ENCODE measurements around the gene MMAB.

MMAB gene

DNA sequence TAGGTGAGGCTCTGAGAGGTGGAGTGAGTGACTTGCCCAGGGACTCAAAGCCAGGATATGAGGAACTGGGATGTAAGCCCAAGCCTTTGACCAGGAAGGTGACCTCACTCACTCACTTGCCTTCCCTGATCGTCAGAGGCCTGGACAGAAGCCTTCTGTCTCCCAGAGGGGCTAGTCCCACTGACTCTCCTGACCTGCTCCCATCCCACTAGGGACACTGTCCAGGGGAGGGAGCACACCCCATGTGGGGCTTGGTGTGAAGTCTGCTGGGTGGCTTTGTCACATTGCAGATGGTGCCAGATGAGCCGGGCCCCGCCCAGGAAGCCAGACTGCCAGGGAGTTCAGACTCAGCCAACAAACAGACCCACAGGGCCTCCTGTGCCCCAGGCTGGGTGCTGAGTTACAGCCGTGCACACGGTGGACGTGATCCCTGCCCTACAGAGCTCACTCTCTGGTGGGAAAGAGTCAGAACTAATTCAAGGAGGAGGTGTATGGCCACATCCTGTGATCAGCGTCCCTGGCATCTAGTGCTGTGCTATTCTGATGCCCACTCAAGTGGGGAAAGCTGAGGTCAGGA lies 28.3 kb downstream of the MMAB start:
- H3K27ac ChIP-seq (ENCODE audit: low read depth, low read length): no peak overlapping the region
- H3K4me1 ChIP-seq (ENCODE audit: insufficient read depth, low read length): no peaks in the 10 kb centered on the region
- H3K36me3 ChIP-seq (ENCODE audit: insufficient read depth, low read length): no peaks in the 10 kb centered on the region

DNA sequence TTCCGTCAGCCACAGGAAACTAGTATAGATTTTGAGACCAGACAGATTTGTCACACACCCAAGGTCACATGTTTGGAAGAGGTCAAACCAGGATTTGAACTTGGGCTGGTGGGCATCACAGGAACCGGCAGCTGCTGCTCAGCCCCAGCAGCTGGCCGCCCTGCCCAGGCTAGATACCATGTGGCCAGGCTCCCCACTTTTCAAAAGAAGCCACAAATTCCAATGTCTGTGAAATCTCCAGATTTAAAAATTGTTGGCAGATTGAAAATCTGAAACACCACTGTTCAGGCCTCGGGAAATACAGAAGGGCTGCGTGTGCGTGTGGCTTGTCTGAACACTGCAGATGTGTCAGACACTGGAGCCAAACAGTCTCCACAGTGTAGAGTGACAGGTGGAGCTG lies 30.4 kb downstream of the MMAB start:
- peaks cover 0 to 3% of the 10 kb centered on the region in 2 donors for H3K27me3 ChIP-seq (ENCODE audit: control insufficient read depth in 1 of 2, insufficient read depth in 2 of 2, low read length in 2 of 2)
- H3K36me3 ChIP-seq (ENCODE audit: insufficient read depth, low read length): peaks cover 4% of the 10 kb centered on the region
- no peak overlapping the region for H3K9ac ChIP-seq (ENCODE audit: low read length)
- H3K27ac ChIP-seq (ENCODE audit: low read depth, low read length): no peak overlapping the region
- no peak overlapping the region for H3K4me3 ChIP-seq (ENCODE audit: low read depth in 1 of 2, low read length in 2 of 2)
- no peaks in the 10 kb centered on the region for H3K4me1 ChIP-seq (ENCODE audit: insufficient read depth, low read length)
- no peaks in the 10 kb centered on the region for H3K9me3 ChIP-seq (ENCODE audit: low read length)

More for the DNA sequence above, 28.3 kb downstream of the MMAB start:
- Histone ChIP-seq H3K9ac (ENCODE audit: low read length) (no peak overlapping the region), H3K4me3 (ENCODE audit: low read depth in 1 of 2, low read length in 2 of 2) (no peak overlapping the region), H3K9me3 (ENCODE audit: low read length) (no peaks in the 10 kb centered on the region), H3K27me3 (ENCODE audit: control insufficient read depth in 1 of 2, insufficient read depth in 2 of 2, low read length in 2 of 2) (peaks cover 18 to 20% of the 10 kb centered on the region in 2 donors)

DNA sequence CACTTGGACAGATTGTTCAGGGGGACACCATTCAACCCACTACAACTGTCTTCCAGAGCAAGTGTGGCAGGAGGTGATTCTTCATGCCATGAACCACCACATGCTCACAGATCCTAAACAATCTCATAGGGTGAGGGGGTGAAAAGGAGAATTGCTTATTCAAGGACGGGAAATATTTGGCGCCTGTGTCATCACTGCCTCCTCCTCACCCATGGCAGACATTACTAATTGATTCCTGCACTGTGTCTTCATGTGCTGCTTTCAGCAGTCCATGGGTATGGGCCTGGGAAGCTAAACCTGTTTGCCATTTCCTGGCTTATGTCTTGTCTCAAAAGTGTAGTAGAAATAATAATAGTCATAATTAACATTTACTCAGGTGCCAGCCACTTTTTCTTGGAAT lies 31.3 kb downstream of the MMAB start:
- Histone ChIP-seq H3K27ac (ENCODE audit: low read depth, low read length) (no peak overlapping the region), H3K36me3 (ENCODE audit: insufficient read depth, low read length) (peaks cover 4% of the 10 kb centered on the region), H3K4me1 (ENCODE audit: insufficient read depth, low read length) (no peaks in the 10 kb centered on the region), H3K9ac (ENCODE audit: low read length) (no peak overlapping the region), H3K4me3 (ENCODE audit: low read depth in 1 of 2, low read length in 2 of 2) (no peak overlapping the region), H3K9me3 (ENCODE audit: low read length) (no peaks in the 10 kb centered on the region), H3K27me3 (ENCODE audit: control insufficient read depth in 1 of 2, insufficient read depth in 2 of 2, low read length in 2 of 2) (no peaks in the 10 kb centered on the region)

DNA sequence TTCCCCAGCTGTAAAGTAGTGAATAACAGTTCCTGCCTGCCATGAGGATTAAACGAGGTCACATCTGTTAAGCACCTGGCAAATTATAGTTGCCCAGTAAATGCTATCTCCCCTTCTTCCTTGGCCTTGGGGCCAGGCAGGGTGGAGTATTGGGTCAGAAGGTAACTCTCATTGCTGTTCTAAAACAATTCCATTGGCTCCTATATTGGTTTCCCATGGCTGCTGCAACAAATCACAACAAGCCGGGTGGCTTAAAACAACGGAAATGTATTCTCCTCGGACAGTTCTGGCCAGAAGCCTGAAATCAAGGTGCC lies 31.9 kb downstream of the MMAB start:
- Histone ChIP-seq H3K27me3 (ENCODE audit: control insufficient read depth in 1 of 2, insufficient read depth in 2 of 2, low read length in 2 of 2) (no peaks in the 10 kb centered on the region), H3K9ac (ENCODE audit: low read length) (no peak overlapping the region), H3K36me3 (ENCODE audit: insufficient read depth, low read length) (peaks cover 4% of the 10 kb centered on the region), H3K9me3 (ENCODE audit: low read length) (no peaks in the 10 kb centered on the region), H3K4me3 (ENCODE audit: low read depth in 1 of 2, low read length in 2 of 2) (no peak overlapping the region), H3K27ac (ENCODE audit: low read depth, low read length) (no peak overlapping the region), H3K4me1 (ENCODE audit: insufficient read depth, low read length) (no peaks in the 10 kb centered on the region)

DNA sequence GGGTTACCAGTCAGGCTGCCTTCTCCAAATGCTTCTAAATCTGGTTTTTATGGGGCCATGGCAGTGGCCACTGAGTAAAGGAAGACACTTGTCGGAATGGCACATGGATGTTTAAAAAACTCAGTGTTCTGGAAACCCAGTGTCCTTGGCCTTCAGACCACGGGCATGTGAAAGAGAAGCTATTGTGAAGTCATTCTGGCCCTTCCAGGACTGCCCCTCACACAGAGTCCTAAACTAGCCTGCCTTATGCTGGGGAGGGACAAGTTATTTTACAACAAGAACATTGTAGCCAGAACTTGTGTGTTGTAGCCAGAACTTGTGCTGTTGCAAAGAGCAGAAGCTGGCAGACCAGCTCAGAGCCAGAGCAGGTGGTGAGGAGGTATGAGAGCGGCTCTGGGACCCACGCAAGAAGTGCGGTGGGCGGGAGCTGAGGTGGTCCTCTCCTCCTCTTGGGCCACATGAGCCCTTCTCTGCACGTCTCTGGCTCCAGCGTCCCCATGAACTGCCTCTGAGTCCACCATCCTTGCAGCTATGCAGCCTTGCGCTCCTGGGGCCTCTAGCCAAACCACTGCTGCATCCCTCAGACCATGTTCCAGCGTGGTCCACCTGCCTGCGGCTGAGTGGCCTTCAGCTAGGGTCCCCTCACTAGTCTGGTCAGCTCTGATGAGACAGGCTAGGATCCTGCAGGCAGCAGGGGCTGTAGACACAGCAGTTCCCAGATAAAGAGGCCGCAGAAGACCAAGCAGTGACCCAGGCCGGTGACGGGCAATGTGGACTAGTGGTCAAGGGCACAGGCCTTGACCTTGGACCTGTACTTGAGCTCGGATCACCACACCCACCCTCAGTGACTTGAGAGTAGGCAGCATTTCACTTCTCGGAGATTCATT lies 32.5 kb downstream of the MMAB start:
- no peak overlapping the region for H3K9ac ChIP-seq (ENCODE audit: low read length)
- H3K27me3 ChIP-seq (ENCODE audit: control insufficient read depth in 1 of 2, insufficient read depth in 2 of 2, low read length in 2 of 2): no peaks in the 10 kb centered on the region
- no peak overlapping the region for H3K4me3 ChIP-seq (ENCODE audit: low read depth in 1 of 2, low read length in 2 of 2)
- no peaks in the 10 kb centered on the region for H3K4me1 ChIP-seq (ENCODE audit: insufficient read depth, low read length)
- no peak overlapping the region for H3K27ac ChIP-seq (ENCODE audit: low read depth, low read length)
- H3K36me3 ChIP-seq (ENCODE audit: insufficient read depth, low read length): peaks cover 4% of the 10 kb centered on the region
- no peaks in the 10 kb centered on the region for H3K9me3 ChIP-seq (ENCODE audit: low read length)

DNA sequence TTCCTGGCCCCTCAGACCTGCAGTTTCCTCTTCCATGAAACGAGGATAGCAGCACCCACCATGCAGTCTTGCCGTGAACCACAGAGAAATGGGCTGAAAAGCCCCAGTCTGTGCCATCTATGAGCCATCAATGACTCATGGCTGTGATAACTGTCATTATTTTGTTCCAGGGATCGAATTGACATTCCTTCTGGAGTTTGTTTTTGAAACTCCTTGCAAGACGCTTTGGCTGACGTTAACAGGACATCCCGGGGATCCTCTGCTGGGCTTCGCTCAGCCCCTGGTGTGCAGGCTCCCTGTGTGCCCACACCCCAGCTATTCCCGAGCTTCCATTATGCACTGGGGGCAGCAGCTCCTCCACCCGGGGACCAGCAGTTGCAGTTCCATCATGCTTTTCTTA lies 33.8 kb downstream of the MMAB start:
- H3K27me3 ChIP-seq (ENCODE audit: control insufficient read depth in 1 of 2, insufficient read depth in 2 of 2, low read length in 2 of 2): no peaks in the 10 kb centered on the region
- no peaks in the 10 kb centered on the region for H3K4me1 ChIP-seq (ENCODE audit: insufficient read depth, low read length)
- H3K9ac ChIP-seq (ENCODE audit: low read length): no peak overlapping the region
- H3K9me3 ChIP-seq (ENCODE audit: low read length): no peaks in the 10 kb centered on the region
- H3K4me3 ChIP-seq (ENCODE audit: low read depth in 1 of 2, low read length in 2 of 2): no peak overlapping the region
- no peak overlapping the region for H3K27ac ChIP-seq (ENCODE audit: low read depth, low read length)
- H3K36me3 ChIP-seq (ENCODE audit: insufficient read depth, low read length): peaks cover 10% of the 10 kb centered on the region

DNA sequence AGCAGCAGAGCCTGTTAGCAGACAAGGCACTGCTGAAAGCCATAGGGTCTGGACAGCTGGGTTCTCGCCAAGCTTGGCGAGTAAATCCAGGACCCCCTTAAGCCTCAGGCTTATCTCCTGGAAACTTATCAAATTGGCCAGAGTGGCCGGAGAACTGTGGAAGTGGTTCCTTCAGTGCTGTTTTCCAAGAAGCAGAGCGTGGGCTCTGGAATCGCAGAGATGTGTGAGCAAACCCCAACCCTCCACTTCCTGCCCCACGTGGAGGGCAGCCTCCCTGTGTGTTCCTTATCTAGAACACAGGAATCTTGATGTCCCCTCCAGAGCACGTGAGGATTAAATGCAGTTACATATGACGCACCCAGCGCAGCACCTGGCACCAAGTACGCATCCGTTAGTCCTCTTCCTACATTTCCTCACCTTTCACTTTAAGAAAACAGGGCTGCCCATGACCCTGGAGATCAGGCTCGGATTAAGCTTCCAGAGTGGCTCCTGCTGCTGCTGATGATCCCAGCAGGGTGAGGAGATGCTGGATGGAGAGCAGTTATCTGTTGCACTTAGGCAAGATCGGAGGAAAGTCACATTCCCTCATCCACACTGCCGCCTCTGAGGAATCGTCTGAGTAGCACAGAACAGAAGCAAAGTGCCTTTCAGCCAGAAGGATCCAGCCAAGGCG lies 35.0 kb downstream of the MMAB start:
- peaks cover 21% of the 10 kb centered on the region for H3K36me3 ChIP-seq (ENCODE audit: insufficient read depth, low read length)
- no peak overlapping the region for H3K4me3 ChIP-seq (ENCODE audit: low read depth in 1 of 2, low read length in 2 of 2)
- no peaks in the 10 kb centered on the region for H3K9me3 ChIP-seq (ENCODE audit: low read length)
- no peaks in the 10 kb centered on the region for H3K4me1 ChIP-seq (ENCODE audit: insufficient read depth, low read length)
- no peaks in the 10 kb centered on the region for H3K27me3 ChIP-seq (ENCODE audit: control insufficient read depth in 1 of 2, insufficient read depth in 2 of 2, low read length in 2 of 2)
- H3K27ac ChIP-seq (ENCODE audit: low read depth, low read length): no peak overlapping the region
- H3K9ac ChIP-seq (ENCODE audit: low read length): no peak overlapping the region

DNA sequence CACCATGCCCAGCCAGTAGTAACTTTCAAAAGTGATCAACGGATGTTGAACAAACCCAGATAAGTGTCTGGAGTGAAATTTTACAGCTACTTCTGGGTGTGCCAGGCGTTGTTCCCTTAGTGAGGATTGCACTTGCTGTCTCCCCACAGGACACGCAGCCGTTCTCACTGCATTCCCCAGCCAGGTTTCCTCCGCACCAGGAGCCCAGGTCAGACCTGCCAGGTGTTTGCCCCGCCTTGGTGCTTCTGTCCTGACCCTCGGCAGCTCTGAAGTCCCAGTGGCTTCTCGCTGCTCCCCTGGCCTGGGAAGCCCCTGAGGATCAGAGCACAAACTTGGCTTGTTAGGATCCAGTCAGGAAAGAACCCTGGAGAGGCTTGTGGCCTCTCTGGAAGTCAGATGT lies 36.2 kb downstream of the MMAB start:
- Histone ChIP-seq H3K27ac (ENCODE audit: low read depth, low read length) (no peak overlapping the region), H3K9ac (ENCODE audit: low read length) (no peak overlapping the region), H3K27me3 (ENCODE audit: control insufficient read depth in 1 of 2, insufficient read depth in 2 of 2, low read length in 2 of 2) (no peaks in the 10 kb centered on the region), H3K9me3 (ENCODE audit: low read length) (no peaks in the 10 kb centered on the region), H3K36me3 (ENCODE audit: insufficient read depth, low read length) (peaks cover 29% of the 10 kb centered on the region), H3K4me1 (ENCODE audit: insufficient read depth, low read length) (no peaks in the 10 kb centered on the region), H3K4me3 (ENCODE audit: low read depth in 1 of 2, low read length in 2 of 2) (no peak overlapping the region)

DNA sequence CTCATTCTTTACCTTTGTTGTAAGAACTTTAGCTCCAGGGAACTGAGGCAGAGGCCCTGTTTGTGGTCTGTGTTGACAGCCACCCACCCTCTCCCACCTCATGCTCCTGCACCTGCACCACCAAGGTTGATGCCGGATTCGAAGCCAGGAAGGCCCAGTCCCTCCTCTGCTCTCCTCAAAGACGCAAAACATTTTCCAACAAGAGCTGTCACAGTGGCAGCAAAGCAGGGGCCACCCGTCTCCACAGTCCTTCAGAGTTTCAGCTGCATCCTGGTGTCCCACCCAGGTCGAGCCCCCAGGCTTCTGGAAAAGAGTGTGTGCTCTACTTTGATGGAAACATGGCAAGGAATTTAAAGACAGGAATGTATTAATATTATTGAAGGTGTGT lies 37.4 kb downstream of the MMAB start:
- no peak overlapping the region for H3K27ac ChIP-seq (ENCODE audit: low read depth, low read length)
- H3K36me3 ChIP-seq (ENCODE audit: insufficient read depth, low read length): peaks cover 41% of the 10 kb centered on the region
- no peaks in the 10 kb centered on the region for H3K27me3 ChIP-seq (ENCODE audit: control insufficient read depth in 1 of 2, insufficient read depth in 2 of 2, low read length in 2 of 2)
- no peaks in the 10 kb centered on the region for H3K9me3 ChIP-seq (ENCODE audit: low read length)
- no peaks in the 10 kb centered on the region for H3K4me1 ChIP-seq (ENCODE audit: insufficient read depth, low read length)
- H3K9ac ChIP-seq (ENCODE audit: low read length): no peak overlapping the region
- no peak overlapping the region for H3K4me3 ChIP-seq (ENCODE audit: low read depth in 1 of 2, low read length in 2 of 2)

DNA sequence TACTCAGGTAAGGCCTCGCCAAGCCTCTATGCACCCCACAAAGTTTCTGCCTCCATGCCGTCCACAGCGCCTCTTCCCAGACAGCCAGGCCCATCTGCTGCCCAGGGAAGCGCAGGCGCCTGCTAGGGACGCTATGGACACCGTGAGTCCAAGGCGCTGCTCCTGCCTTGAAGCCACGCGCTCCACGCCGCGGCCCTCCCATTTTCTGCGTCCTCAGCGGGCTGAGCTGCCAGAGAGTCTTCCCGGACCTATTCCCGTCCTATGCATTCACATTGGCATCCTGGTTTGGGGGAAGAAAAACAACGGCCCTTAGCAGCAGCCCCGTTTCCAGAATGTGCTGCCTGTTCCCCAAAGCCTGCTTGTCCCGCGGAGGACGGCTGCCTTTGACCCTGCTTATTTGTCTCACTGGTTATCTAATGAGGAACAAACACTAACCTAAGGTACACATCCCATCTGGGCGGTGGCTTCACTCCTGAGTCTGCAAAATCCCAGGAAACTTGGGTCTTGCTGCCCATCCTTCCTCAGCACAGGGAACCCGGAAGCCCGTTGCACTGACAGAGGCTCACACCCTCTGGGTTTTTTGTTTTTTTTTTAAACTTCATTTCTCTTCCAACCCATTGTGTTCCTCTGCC lies 38.0 kb downstream of the MMAB start:
- Histone ChIP-seq H3K4me3 (ENCODE audit: low read depth in 1 of 2, low read length in 2 of 2) (no peak overlapping the region), H3K27me3 (ENCODE audit: control insufficient read depth in 1 of 2, insufficient read depth in 2 of 2, low read length in 2 of 2) (no peaks in the 10 kb centered on the region), H3K4me1 (ENCODE audit: insufficient read depth, low read length) (no peaks in the 10 kb centered on the region), H3K9ac (ENCODE audit: low read length) (no peak overlapping the region), H3K27ac (ENCODE audit: low read depth, low read length) (no peak overlapping the region), H3K9me3 (ENCODE audit: low read length) (no peaks in the 10 kb centered on the region), H3K36me3 (ENCODE audit: insufficient read depth, low read length) (peaks cover 43% of the 10 kb centered on the region)

DNA sequence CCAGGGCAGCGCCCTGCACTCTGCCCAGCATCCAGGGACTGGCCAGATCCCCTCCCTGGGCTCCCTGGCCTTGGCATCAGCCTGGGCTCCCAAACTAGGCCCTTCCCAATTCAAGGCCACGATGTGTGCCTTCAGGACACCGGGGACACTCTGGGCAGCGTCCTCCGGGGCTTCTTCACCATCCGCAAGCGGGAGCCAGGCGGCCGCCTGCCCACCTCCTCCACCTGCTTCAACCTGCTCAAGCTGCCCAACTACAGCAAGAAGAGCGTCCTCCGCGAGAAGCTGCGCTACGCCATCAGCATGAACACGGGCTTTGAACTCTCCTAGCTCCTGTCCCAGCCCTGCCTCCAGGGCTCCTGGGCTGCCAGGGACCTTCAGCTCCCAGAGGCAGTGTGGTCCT lies 38.8 kb downstream of the MMAB start:
- no peak overlapping the region for H3K4me3 ChIP-seq (ENCODE audit: low read depth in 1 of 2, low read length in 2 of 2)
- H3K27ac ChIP-seq (ENCODE audit: low read depth, low read length): no peak overlapping the region
- H3K9ac ChIP-seq (ENCODE audit: low read length): no peak overlapping the region
- no peaks in the 10 kb centered on the region for H3K4me1 ChIP-seq (ENCODE audit: insufficient read depth, low read length)
- no peaks in the 10 kb centered on the region for H3K9me3 ChIP-seq (ENCODE audit: low read length)
- no peaks in the 10 kb centered on the region for H3K27me3 ChIP-seq (ENCODE audit: control insufficient read depth in 1 of 2, insufficient read depth in 2 of 2, low read length in 2 of 2)
- H3K36me3 ChIP-seq (ENCODE audit: insufficient read depth, low read length): peaks cover 49% of the 10 kb centered on the region

Measured in muscle layer of colon (tissue), 2 donors.